ENCODE measurements around the gene SUPT20HL2. TPM values are rescaled to one million over a fixed set of nuclear protein-coding genes. Genes with fewer than 3 reads are reported as not detected.

Gene SUPT20HL2
- total and polyA plus RNA-seq, 3 experiments from 2014 or later, result not detected

DNA sequence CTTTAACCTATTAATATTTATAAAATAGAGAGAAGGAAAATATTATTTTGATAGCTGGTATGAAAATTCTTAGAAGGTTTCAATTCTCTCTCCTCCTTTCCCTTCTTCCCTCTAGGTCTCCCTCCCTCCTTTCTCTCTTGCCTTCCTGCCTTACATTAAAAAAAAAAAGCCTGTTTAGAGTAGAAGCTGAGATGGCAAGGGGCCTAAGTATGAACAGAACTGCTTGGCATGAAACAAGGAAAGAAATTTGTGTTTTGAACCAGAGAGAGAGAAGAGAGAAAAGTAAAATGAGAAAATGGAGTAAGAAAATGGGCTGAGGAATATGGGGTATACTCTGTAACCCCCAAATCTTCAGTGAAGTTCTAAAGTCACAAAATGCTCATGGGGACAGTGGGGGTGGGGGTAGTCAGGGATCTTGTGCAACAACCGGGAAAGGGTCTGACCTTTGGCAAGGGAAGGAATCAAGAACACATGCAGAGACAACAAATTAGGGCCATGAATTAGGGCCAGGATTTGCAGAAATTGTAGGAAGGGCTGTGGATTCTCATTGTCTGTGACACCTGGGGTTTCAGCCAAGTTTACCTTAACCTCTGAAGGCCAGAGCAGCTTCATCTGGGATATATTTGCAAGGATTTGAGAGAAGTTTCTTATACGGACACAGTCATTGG, 30.6 kb downstream of the SUPT20HL2 start:
- Mint-ChIP-seq H3K36me3 (no peaks in the 10 kb centered on the region), H3K4me3 (no peak overlapping the region), H3K4me1 (peaks cover 0 to 4% (median 0%) of the 10 kb centered on the region in 3 donors), H3K27ac (no peak overlapping the region), H3K27me3 (peaks cover 16 to 26% of the 10 kb centered on the region in 2 donors), H3K9me3 (no peaks in the 10 kb centered on the region)
- Histone ChIP-seq H3K27ac (ENCODE audit: low read depth, low read length) (no peak overlapping the region), H3K9me3 (ENCODE audit: low read length) (no peaks in the 10 kb centered on the region), H3K36me3 (ENCODE audit: insufficient read depth, low read length) (no peaks in the 10 kb centered on the region), H3K4me3 (ENCODE audit: low read length) (no peak overlapping the region), H3K27me3 (ENCODE audit: insufficient read depth, low read length, poor library complexity, severe bottlenecking) (no peaks in the 10 kb centered on the region), H3K4me1 (ENCODE audit: insufficient read depth, low read length) (no peaks in the 10 kb centered on the region)
- ChIA-PET POLR2A (interaction anchor here (0.7 kb wide), 1 partner anchor 9 kb away, joined by 5 read pairs; no protein-coding TSS in a partner anchor), CTCF (no interaction called here)
- DNase-seq, result no peak

- H3K36me3 Mint-ChIP-seq, result no peaks in the 10 kb centered on the region
- Histone ChIP-seq H3K4me1 (ENCODE audit: insufficient read depth, low read length) (no peaks in the 10 kb centered on the region), H3K27ac (ENCODE audit: low read depth, low read length) (no peak overlapping the region), H3K36me3 (ENCODE audit: insufficient read depth, low read length) (no peaks in the 10 kb centered on the region), H3K9me3 (ENCODE audit: low read length) (no peaks in the 10 kb centered on the region), H3K27me3 (ENCODE audit: insufficient read depth, low read length, poor library complexity, severe bottlenecking) (no peaks in the 10 kb centered on the region), H3K4me3 (ENCODE audit: low read length) (no peak overlapping the region)
- H3K9me3 Mint-ChIP-seq, result no peaks in the 10 kb centered on the region
- H3K27me3 Mint-ChIP-seq, result peaks cover 17 to 26% of the 10 kb centered on the region in 2 donors
- H3K4me3 Mint-ChIP-seq, result no peak overlapping the region
- no peak for DNase-seq
- no peak overlapping the region for H3K27ac Mint-ChIP-seq
- ChIA-PET POLR2A (no interaction called here), CTCF (no interaction called here)
- peaks cover 0 to 4% (median 0%) of the 10 kb centered on the region in 3 donors for H3K4me1 Mint-ChIP-seq
Measured at GRCh38 chrX:24282381-24283126, 31.3 kb downstream of the SUPT20HL2 start.

DNA sequence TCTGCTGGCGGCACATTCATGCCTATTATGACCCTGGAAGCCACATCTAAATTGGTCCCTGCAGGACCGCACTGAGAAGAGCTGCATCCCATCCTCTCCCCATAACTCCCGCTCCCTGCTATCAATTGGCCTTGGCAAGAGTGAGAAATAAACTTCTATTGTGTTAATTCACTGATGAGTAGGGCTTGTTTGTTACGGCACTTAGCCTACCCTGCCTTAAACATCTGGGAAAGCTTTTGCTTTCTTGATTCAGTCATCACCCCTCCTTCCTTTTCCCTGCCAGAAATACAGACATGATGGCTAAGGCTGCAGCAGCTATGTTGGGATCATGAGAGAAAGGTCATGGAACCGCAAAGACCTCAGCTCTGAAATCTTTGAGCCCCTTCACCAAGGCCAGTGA, 36.5 kb downstream of the SUPT20HL2 start:
- no peaks in the 10 kb centered on the region for H3K36me3 Mint-ChIP-seq
- POLR2A ChIA-PET, result no interaction called here
- H3K27me3 Mint-ChIP-seq, result peaks cover 17 to 30% of the 10 kb centered on the region in 2 donors
- Histone ChIP-seq H3K27ac (ENCODE audit: low read depth, low read length) (no peak overlapping the region), H3K27me3 (ENCODE audit: insufficient read depth, low read length, poor library complexity, severe bottlenecking) (no peaks in the 10 kb centered on the region), H3K4me3 (ENCODE audit: low read length) (no peak overlapping the region), H3K36me3 (ENCODE audit: insufficient read depth, low read length) (no peaks in the 10 kb centered on the region), H3K9me3 (ENCODE audit: low read length) (no peaks in the 10 kb centered on the region), H3K4me1 (ENCODE audit: insufficient read depth, low read length) (no peaks in the 10 kb centered on the region)
- H3K9me3 Mint-ChIP-seq, result peaks cover 0 to 2% (median 0%) of the 10 kb centered on the region in 5 donors
- no peak overlapping the region for H3K27ac Mint-ChIP-seq
- H3K4me3 Mint-ChIP-seq, result no peak overlapping the region
- DNase-seq, result no peak
- peaks cover 0 to 3% (median 0%) of the 10 kb centered on the region in 3 donors for H3K4me1 Mint-ChIP-seq
- CTCF ChIA-PET, result no interaction called here

DNA sequence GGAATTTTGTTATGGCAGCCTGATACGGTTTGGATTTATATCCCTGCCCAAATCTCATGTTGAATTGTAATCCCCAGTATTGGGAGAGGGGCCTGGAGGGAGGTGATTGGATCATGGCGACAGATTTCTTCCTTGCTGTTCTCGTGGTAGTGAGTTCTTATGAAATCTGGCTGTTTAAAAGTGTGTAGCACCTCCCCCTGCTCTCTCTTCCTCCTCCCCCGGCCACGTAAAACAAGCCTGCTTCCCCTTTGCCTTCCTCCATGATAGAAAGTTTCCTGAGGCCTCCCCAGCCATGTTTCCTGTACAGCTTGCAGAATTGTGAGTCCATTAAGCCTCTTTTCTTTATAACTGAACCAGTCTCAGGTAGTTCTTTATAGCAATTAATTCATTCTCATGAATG, 37.9 kb downstream of the SUPT20HL2 start:
- CTCF ChIA-PET, result no interaction called here
- POLR2A ChIA-PET, result no interaction called here
- no peaks in the 10 kb centered on the region for H3K27me3 ChIP-seq (ENCODE audit: insufficient read depth, low read length, poor library complexity, severe bottlenecking)
- H3K36me3 Mint-ChIP-seq, result no peaks in the 10 kb centered on the region
- peaks cover 0 to 8% (median 0%) of the 10 kb centered on the region in 5 donors for H3K9me3 Mint-ChIP-seq
- H3K27me3 Mint-ChIP-seq, result peaks cover 17 to 35% of the 10 kb centered on the region in 2 donors
- no peak overlapping the region for H3K27ac ChIP-seq (ENCODE audit: low read depth, low read length)
- H3K4me3 ChIP-seq (ENCODE audit: low read length), result no peak overlapping the region
- DNase-seq, result no peak
- H3K4me3 Mint-ChIP-seq, result no peak overlapping the region
- H3K9me3 ChIP-seq (ENCODE audit: low read length), result no peaks in the 10 kb centered on the region
- no peak overlapping the region for H3K27ac Mint-ChIP-seq
- H3K4me1 ChIP-seq (ENCODE audit: insufficient read depth, low read length), result no peaks in the 10 kb centered on the region
- H3K36me3 ChIP-seq (ENCODE audit: insufficient read depth, low read length), result no peaks in the 10 kb centered on the region
- H3K4me1 Mint-ChIP-seq, result no peaks in the 10 kb centered on the region

DNA sequence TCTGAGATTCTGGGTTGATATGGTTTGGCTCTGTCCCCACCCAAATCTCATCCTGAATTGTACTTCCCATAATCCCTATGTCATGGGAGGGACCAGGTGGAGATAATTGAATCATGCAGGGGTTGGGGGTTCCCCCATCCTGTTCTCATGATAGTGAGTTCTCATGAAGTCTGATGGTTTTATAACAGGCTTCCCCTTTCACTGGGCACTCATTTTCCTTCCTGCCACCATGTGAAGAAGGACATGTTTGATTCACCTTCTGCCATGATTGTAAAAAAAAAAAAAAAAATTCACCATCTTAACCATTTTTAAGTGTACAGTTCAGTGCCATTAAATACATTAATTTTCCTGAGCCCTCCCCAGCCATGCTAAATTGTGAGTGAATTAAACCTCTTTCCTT, 42.6 kb downstream of the SUPT20HL2 start:
- ChIA-PET CTCF (no interaction called here), POLR2A (no interaction called here)
- H3K4me1 ChIP-seq (ENCODE audit: insufficient read depth, low read length), result no peaks in the 10 kb centered on the region
- Mint-ChIP-seq H3K27me3 (peaks cover 16 to 18% of the 10 kb centered on the region in 2 donors), H3K4me1 (no peaks in the 10 kb centered on the region), H3K36me3 (no peaks in the 10 kb centered on the region), H3K9me3 (peaks cover 0 to 9% (median 2%) of the 10 kb centered on the region in 5 donors), H3K4me3 (no peak overlapping the region), H3K27ac (no peak overlapping the region)
- H3K27me3 ChIP-seq (ENCODE audit: insufficient read depth, low read length, poor library complexity, severe bottlenecking), result no peaks in the 10 kb centered on the region
- H3K27ac ChIP-seq (ENCODE audit: low read depth, low read length), result no peak overlapping the region
- DNase-seq, result no peak
- no peak overlapping the region for H3K4me3 ChIP-seq (ENCODE audit: low read length)
- no peaks in the 10 kb centered on the region for H3K9me3 ChIP-seq (ENCODE audit: low read length)
- no peaks in the 10 kb centered on the region for H3K36me3 ChIP-seq (ENCODE audit: insufficient read depth, low read length)

GRCh38 chrX:24268786-24269185, 45.1 kb downstream of the SUPT20HL2 start:
- POLR2A ChIA-PET, result no interaction called here
- H3K36me3 ChIP-seq (ENCODE audit: insufficient read depth, low read length), result no peaks in the 10 kb centered on the region
- no peaks in the 10 kb centered on the region for H3K9me3 ChIP-seq (ENCODE audit: low read length)
- peaks cover 8 to 11% of the 10 kb centered on the region in 2 donors for H3K27me3 Mint-ChIP-seq
- H3K4me1 ChIP-seq (ENCODE audit: insufficient read depth, low read length), result no peaks in the 10 kb centered on the region
- no peaks in the 10 kb centered on the region for H3K36me3 Mint-ChIP-seq
- no peak overlapping the region for H3K4me3 Mint-ChIP-seq
- CTCF ChIA-PET, result no interaction called here
- no peaks in the 10 kb centered on the region for H3K4me1 Mint-ChIP-seq
- no peak overlapping the region for H3K4me3 ChIP-seq (ENCODE audit: low read length)
- H3K27me3 ChIP-seq (ENCODE audit: insufficient read depth, low read length, poor library complexity, severe bottlenecking), result no peaks in the 10 kb centered on the region
- no peak overlapping the region for H3K27ac Mint-ChIP-seq
- no peak overlapping the region for H3K27ac ChIP-seq (ENCODE audit: low read depth, low read length)
- H3K9me3 Mint-ChIP-seq, result peaks cover 0 to 9% (median 2%) of the 10 kb centered on the region in 5 donors
- no peak for DNase-seq

DNA sequence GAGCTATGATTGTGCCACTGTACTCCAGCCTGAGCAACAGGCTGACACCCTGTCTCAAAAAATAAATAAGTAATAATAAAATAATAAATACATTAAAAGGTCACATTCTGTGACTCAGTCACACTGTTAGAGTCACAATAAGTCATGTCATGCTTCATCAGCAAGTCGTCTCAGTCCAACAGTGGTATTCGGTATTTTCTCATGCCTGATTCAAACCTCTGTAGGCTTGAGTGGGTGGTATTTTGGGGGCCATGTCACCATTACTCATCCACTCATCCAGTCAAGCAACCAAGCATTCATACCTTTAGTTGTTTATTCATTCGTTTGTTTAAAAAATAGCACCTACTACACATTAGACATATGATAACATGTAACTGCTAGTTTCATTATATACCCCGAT, 46.9 kb downstream of the SUPT20HL2 start:
- Mint-ChIP-seq H3K4me1 (no peaks in the 10 kb centered on the region), H3K27me3 (peaks cover 6 to 13% of the 10 kb centered on the region in 2 donors), H3K4me3 (no peak overlapping the region), H3K9me3 (peaks cover 0 to 9% (median 2%) of the 10 kb centered on the region in 5 donors), H3K36me3 (no peaks in the 10 kb centered on the region), H3K27ac (no peak overlapping the region)
- DNase-seq, result no peak
- ChIA-PET CTCF (no interaction called here), POLR2A (no interaction called here)
- H3K36me3 ChIP-seq (ENCODE audit: insufficient read depth, low read length), result no peaks in the 10 kb centered on the region
- no peak overlapping the region for H3K27ac ChIP-seq (ENCODE audit: low read depth, low read length)
- no peaks in the 10 kb centered on the region for H3K27me3 ChIP-seq (ENCODE audit: insufficient read depth, low read length, poor library complexity, severe bottlenecking)
- no peak overlapping the region for H3K4me3 ChIP-seq (ENCODE audit: low read length)
- no peaks in the 10 kb centered on the region for H3K9me3 ChIP-seq (ENCODE audit: low read length)
- no peaks in the 10 kb centered on the region for H3K4me1 ChIP-seq (ENCODE audit: insufficient read depth, low read length)

GRCh38 chrX:24264383-24264782, 49.5 kb downstream of the SUPT20HL2 start:
- H3K27ac Mint-ChIP-seq, result no peak overlapping the region
- H3K27me3 Mint-ChIP-seq, result peaks cover 13% of the 10 kb centered on the region in 2 donors
- no peak overlapping the region for H3K4me3 Mint-ChIP-seq
- H3K27me3 ChIP-seq (ENCODE audit: insufficient read depth, low read length, poor library complexity, severe bottlenecking), result no peaks in the 10 kb centered on the region
- POLR2A ChIA-PET, result no interaction called here
- H3K27ac ChIP-seq (ENCODE audit: low read depth, low read length), result no peak overlapping the region
- peaks cover 5 to 8% (median 7%) of the 10 kb centered on the region in 3 donors for H3K4me1 Mint-ChIP-seq
- H3K4me1 ChIP-seq (ENCODE audit: insufficient read depth, low read length), result no peaks in the 10 kb centered on the region
- H3K9me3 Mint-ChIP-seq, result peaks cover 0 to 1% (median 0%) of the 10 kb centered on the region in 5 donors
- no peak for DNase-seq
- H3K36me3 Mint-ChIP-seq, result no peaks in the 10 kb centered on the region
- CTCF ChIA-PET, result no interaction called here
- H3K9me3 ChIP-seq (ENCODE audit: low read length), result no peaks in the 10 kb centered on the region
- no peak overlapping the region for H3K4me3 ChIP-seq (ENCODE audit: low read length)
- H3K36me3 ChIP-seq (ENCODE audit: insufficient read depth, low read length), result no peaks in the 10 kb centered on the region
